IMR-90 (cell line): ENCODE measurements around the gene TRAPPC4. TPM values are rescaled to one million over a fixed set of nuclear protein-coding genes. Genes with fewer than 3 reads are reported as not detected.

Experiments used
- ATAC-seq: fragments of 200-7000 bp; cut with Tn5 transposase; 2 replicates; pipeline ENCODE4 v1.9.1; 2020; ENCODE audit warnings: low read depth, mild to moderate bottlenecking, moderate library complexity
- BruUV-seq: library from RNA; stranded (reverse); fragments of 400-500 nt; replicated peaks from 2 replicates; lab custom pipeline; 2021; lab: Mats Ljungman, UMichigan
- CTCF ChIA-PET: fragments of 300-600 bp; formaldehyde crosslinking; extraction: SDS; loops from one replicate; lab custom pipeline; 2021; ENCODE audit warnings: antibody characterized with exemption; lab: Yijun Ruan, JAX
- POLR2A ChIA-PET: fragments of 300-600 bp; sonication (Branson Sonifier 250); formaldehyde crosslinking; loops from one replicate; lab custom pipeline; 2022; ENCODE audit warnings: antibody characterized with exemption; ENCODE audit not compliant: unreplicated experiment; lab: Charles Lee
- DNase-seq: peaks from one replicate; pipeline ENCODE4 v3.0.0; 2013
- H2AFZ ChIP-seq: replicated peaks from 2 replicates; pipeline ENCODE3; 2013; ENCODE audit warnings: low read length, mild to moderate bottlenecking; ENCODE audit not compliant: poor library complexity
- H2AK5ac ChIP-seq: 2 replicates; pipeline ENCODE4 v1.6.1; 2013; ENCODE audit warnings: low read depth, low read length, inconsistent platforms
- H2AK9ac ChIP-seq: replicated peaks from 2 replicates; pipeline ENCODE3; 2013; ENCODE audit warnings: mild to moderate bottlenecking, low read depth, low read length, moderate library complexity; ENCODE audit not compliant: poor library complexity
- H2BK120ac ChIP-seq: 2 replicates; pipeline ENCODE4 v1.6.1; 2013; ENCODE audit warnings: low read depth, low read length, inconsistent platforms
- H2BK15ac ChIP-seq: 3 replicates; pipeline ENCODE4 v1.6.1; 2013; ENCODE audit warnings: low read depth, low read length, inconsistent platforms
- H2BK20ac ChIP-seq: 2 replicates; pipeline ENCODE4 v1.6.1; 2013; ENCODE audit warnings: low read depth, mild to moderate bottlenecking, inconsistent platforms, low read length, moderate library complexity
- H2BK5ac ChIP-seq: 2 replicates; pipeline ENCODE4 v1.6.1; 2013; ENCODE audit warnings: mild to moderate bottlenecking, low read depth, low read length, inconsistent platforms; ENCODE audit not compliant: poor library complexity, severe bottlenecking
- H3K14ac ChIP-seq: replicated peaks from 2 replicates; pipeline ENCODE4 v1.6.1; 2013; ENCODE audit warnings: low read depth, low read length, inconsistent platforms
- H3K18ac ChIP-seq: 2 replicates; pipeline ENCODE4 v1.6.1; 2013; ENCODE audit warnings: low read depth, low read length, control low read depth
- H3K23ac ChIP-seq: 2 replicates; pipeline ENCODE4 v1.6.1; 2013; ENCODE audit warnings: low read depth, low read length, inconsistent platforms
- H3K27ac ChIP-seq: 2 replicates; pipeline ENCODE4 v1.5.1; 2013; ENCODE audit warnings: mild to moderate bottlenecking, control low read depth, low read length; ENCODE audit not compliant: insufficient read depth
- H3K27me3 ChIP-seq: 2 replicates; pipeline ENCODE4 v1.6.1; 2013; ENCODE audit warnings: low read length; ENCODE audit not compliant: control insufficient read depth, insufficient read depth
- H3K36me3 ChIP-seq: 2 replicates; pipeline ENCODE4 v1.6.1; 2013; ENCODE audit warnings: low read length, mixed read lengths; ENCODE audit not compliant: control insufficient read depth, insufficient read depth
- H3K4ac ChIP-seq: 2 replicates; pipeline ENCODE4 v1.6.1; 2013; ENCODE audit warnings: low read depth, low read length, inconsistent platforms
- H3K4me1 ChIP-seq: 2 replicates; pipeline ENCODE4 v1.6.1; 2013; ENCODE audit warnings: low read length, mixed read lengths; ENCODE audit not compliant: control insufficient read depth, insufficient read depth
- H3K4me2 ChIP-seq: 2 replicates; pipeline ENCODE4 v1.6.1; 2013; ENCODE audit warnings: low read depth, mild to moderate bottlenecking, control low read depth, low read length, moderate library complexity
- H3K4me3 ChIP-seq: 2 replicates; pipeline ENCODE4 v1.5.1; 2013; ENCODE audit warnings: low read depth, mild to moderate bottlenecking, control low read depth, low read length, moderate library complexity; ENCODE audit not compliant: insufficient read depth
- H3K56ac ChIP-seq: 2 replicates; pipeline ENCODE4 v1.6.1; 2013; ENCODE audit warnings: low read length, inconsistent platforms; ENCODE audit not compliant: insufficient read depth; ENCODE audit errors: extremely low read depth
- H3K79me1 ChIP-seq, 2 experiments: 2 replicates each; pipeline ENCODE4 v1.6.1; 2013; ENCODE audit warnings: low read length in 2 of 2, inconsistent platforms in 1 of 2, low read depth in 1 of 2
- H3K9ac ChIP-seq: 2 replicates; pipeline ENCODE4 v1.6.1; 2013; ENCODE audit warnings: low read depth, low read length, control low read depth
- H3K9me1 ChIP-seq: 2 replicates; pipeline ENCODE4 v1.6.1; 2013; ENCODE audit warnings: low read length, inconsistent platforms; ENCODE audit not compliant: insufficient read depth
- H3K9me3 ChIP-seq: 2 replicates; pipeline ENCODE4 v1.6.1; 2013; ENCODE audit warnings: low read length; ENCODE audit not compliant: control insufficient read depth, insufficient read depth
- H4K20me1 ChIP-seq: 2 replicates; pipeline ENCODE4 v1.6.1; 2013; ENCODE audit warnings: low read length, inconsistent platforms; ENCODE audit not compliant: insufficient read depth
- H4K5ac ChIP-seq: 2 replicates; pipeline ENCODE4 v1.6.1; 2013; ENCODE audit warnings: mild to moderate bottlenecking, low read depth, low read length, control low read depth
- H4K8ac ChIP-seq, 2 experiments: 2 replicates each; pipeline ENCODE4 v1.6.1; 2013; ENCODE audit warnings: low read depth in 2 of 2, low read length in 2 of 2, control low read depth in 1 of 2, inconsistent platforms in 1 of 2
- H4K91ac ChIP-seq: 2 replicates; pipeline ENCODE4 v1.6.1; 2013; ENCODE audit warnings: low read depth, low read length, inconsistent platforms; ENCODE audit not compliant: insufficient read depth
- BHLHE40 ChIP-seq: fragments of 150-350 bp; IDR thresholded peaks from 2 replicates; pipeline ENCODE4 v1.6.1; 2016; ENCODE audit warnings: mild to moderate bottlenecking, low read depth, low read length
- CHD1 ChIP-seq: IDR thresholded peaks from 2 replicates; pipeline ENCODE4 v1.6.1; 2012; ENCODE audit warnings: low read depth, low read length, improper control_type of control experiment
- ELK1 ChIP-seq: fragments of 150-350 bp; IDR thresholded peaks from 2 replicates; pipeline ENCODE4 v1.6.1; 2016; ENCODE audit warnings: low read depth, mild to moderate bottlenecking, low read length, moderate library complexity, borderline replicate concordance
- FOS ChIP-seq: fragments of 150-350 bp; IDR thresholded peaks from 2 replicates; pipeline ENCODE4 v1.6.1; 2016; ENCODE audit warnings: low read depth, low read length
- MAFK ChIP-seq: IDR thresholded peaks from 2 replicates; pipeline ENCODE4 v1.6.1; 2012; ENCODE audit warnings: low read depth, low read length, improper control_type of control experiment
- MAZ ChIP-seq: IDR thresholded peaks from 2 replicates; pipeline ENCODE4 v1.6.1; 2012; ENCODE audit warnings: low read depth, mild to moderate bottlenecking, low read length, improper control_type of control experiment, moderate library complexity, borderline replicate concordance
- NFE2L2 ChIP-seq: fragments of 150-350 bp; IDR thresholded peaks from 2 replicates; pipeline ENCODE4 v1.6.1; 2016; ENCODE audit warnings: low read depth, mild to moderate bottlenecking, low read length
- POLR2A ChIP-seq: IDR thresholded peaks from 2 replicates; pipeline ENCODE4 v1.6.1; 2012; ENCODE audit warnings: mild to moderate bottlenecking, low read depth, low read length
- RAD21 ChIP-seq: IDR thresholded peaks from 2 replicates; pipeline ENCODE4 v1.6.1; 2012; ENCODE audit warnings: low read length, improper control_type of control experiment
- RCOR1 ChIP-seq: IDR thresholded peaks from 2 replicates; pipeline ENCODE4 v1.6.1; 2012; ENCODE audit warnings: mild to moderate bottlenecking, low read length, improper control_type of control experiment; ENCODE audit not compliant: insufficient replicate concordance
- SMC3 ChIP-seq: fragments of 150-350 bp; IDR thresholded peaks from 2 replicates; pipeline ENCODE4 v1.6.1; 2016; ENCODE audit warnings: low read depth, mild to moderate bottlenecking, antibody characterized with exemption, low read length, moderate library complexity
- WGBS, 2 experiments: methylation state at CpG; one replicate each; pipeline versions ENCODE4 v1.1.5 to v1.1.7; 2013; ENCODE audit warnings: missing lambda C conversion rate in 2 of 2; ENCODE audit not compliant: insufficient read length in 1 of 2; ENCODE audit errors: extremely low coverage in 2 of 2; 5-methylcytosine and 5-hydroxymethylcytosine counted together
- dilution Hi-C: fragments of 300-500 bp; cut with HindIII; formaldehyde crosslinking; loops from one replicate; pipeline ENCODE4 v1.14.3; 2018; ENCODE audit warnings: low sequenced_read_pairs; ENCODE audit not compliant: unreplicated experiment
- in situ Hi-C: fragments of 300-500 bp; cut with MboI; formaldehyde crosslinking; loops from 3 replicates; pipeline ENCODE4 v1.14.3; 2019; ENCODE audit warnings: low sequenced_read_pairs, inconsistent platforms, mixed read lengths
- intact Hi-C: fragments of 100-400 bp; cut with micrococcal nuclease; formaldehyde crosslinking; loops from 2 replicates; pipeline ENCODE4 v1.10.0; 2022
- polyA plus RNA-seq, 3 experiments: library from polyadenylated mRNA; depleted of rRNA; stranded (reverse); fragments of >200 nt; gene quantifications; 2 replicates each; pipeline ENCODE4 v1.2.3, GENCODE V29; 2012; ENCODE audit warnings: low replicate concordance in 1 of 3
- total RNA-seq: library from RNA; depleted of rRNA; stranded (reverse); fragments of >200 nt; gene quantifications from 2 replicates; pipeline ENCODE4 v1.2.3, GENCODE V29; 2012
- TF ChIP-seq, protein P1 (sequence below): conservative IDR thresholded peaks from 2 replicates; pipeline ENCODE4 v1.5.1; 2012; ENCODE audit warnings: mild to moderate bottlenecking, low read depth, low read length, improper control_type of control experiment

Gene TRAPPC4
- total and polyA plus RNA-seq, 2 of the 4 experiments (the other 2 are of a cell fraction) = 102 to 162 TPM

- in situ Hi-C loops = no loop called here
- no peak within 1 kb of the TSS for H3K4me3 ChIP-seq
- no peak within 1 kb of the TSS for H3K9ac ChIP-seq
- TF ChIP-seq MAZ (no peak), RCOR1 (no peak), NFE2L2 (no peak), CHD1 (no peak), MAFK (no peak), BHLHE40 (no peak), SMC3 (no peak), ELK1 (no peak), POLR2A (no peak), FOS (no peak), RAD21 (no peak)
- TF ChIP-seq, protein P1, sequence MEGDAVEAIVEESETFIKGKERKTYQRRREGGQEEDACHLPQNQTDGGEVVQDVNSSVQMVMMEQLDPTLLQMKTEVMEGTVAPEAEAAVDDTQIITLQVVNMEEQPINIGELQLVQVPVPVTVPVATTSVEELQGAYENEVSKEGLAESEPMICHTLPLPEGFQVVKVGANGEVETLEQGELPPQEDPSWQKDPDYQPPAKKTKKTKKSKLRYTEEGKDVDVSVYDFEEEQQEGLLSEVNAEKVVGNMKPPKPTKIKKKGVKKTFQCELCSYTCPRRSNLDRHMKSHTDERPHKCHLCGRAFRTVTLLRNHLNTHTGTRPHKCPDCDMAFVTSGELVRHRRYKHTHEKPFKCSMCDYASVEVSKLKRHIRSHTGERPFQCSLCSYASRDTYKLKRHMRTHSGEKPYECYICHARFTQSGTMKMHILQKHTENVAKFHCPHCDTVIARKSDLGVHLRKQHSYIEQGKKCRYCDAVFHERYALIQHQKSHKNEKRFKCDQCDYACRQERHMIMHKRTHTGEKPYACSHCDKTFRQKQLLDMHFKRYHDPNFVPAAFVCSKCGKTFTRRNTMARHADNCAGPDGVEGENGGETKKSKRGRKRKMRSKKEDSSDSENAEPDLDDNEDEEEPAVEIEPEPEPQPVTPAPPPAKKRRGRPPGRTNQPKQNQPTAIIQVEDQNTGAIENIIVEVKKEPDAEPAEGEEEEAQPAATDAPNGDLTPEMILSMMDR = no peak
- H3K23ac ChIP-seq = no peak within 1 kb of the TSS
- peaks cover 29% of the 10 kb centered on the region for H3K27me3 ChIP-seq
- no peak within 1 kb of the TSS for H3K14ac ChIP-seq
- H3K27ac ChIP-seq = no peak within 1 kb of the TSS
- H3K18ac ChIP-seq = no peak within 1 kb of the TSS
- H2BK15ac ChIP-seq = no peak within 1 kb of the TSS
- H2AFZ ChIP-seq = no peak within 1 kb of the TSS
- H2BK5ac ChIP-seq = no peak within 1 kb of the TSS
- dilution Hi-C loops = no loop called here
- no peaks in the 10 kb centered on the region for H3K36me3 ChIP-seq
- POLR2A ChIA-PET = no interaction called here
- H3K79me1 ChIP-seq = no peaks in the 10 kb centered on the region
- H3K4me2 ChIP-seq = no peak within 1 kb of the TSS
- intact Hi-C loops = no loop called here
- no peak within 1 kb of the TSS for H4K91ac ChIP-seq
- no peaks in the 10 kb centered on the region; the same call in 1 of the 2 replicates for H3K9me3 ChIP-seq
- no peak within 1 kb of the TSS for H3K4ac ChIP-seq
- H4K8ac ChIP-seq = no peak within 1 kb of the TSS
- H2BK20ac ChIP-seq = no peak within 1 kb of the TSS
- no TSS peak for BruUV-seq
- H2AK5ac ChIP-seq = no peak within 1 kb of the TSS
- CTCF ChIA-PET = no interaction called here
- 35% methylated on average over 7 of the region's 33 CpGs; no CpG with 5 or more reads in 1 of the 2 experiments for WGBS, 2 experiments
- ATAC-seq = no peak
- H2BK120ac ChIP-seq = no peak within 1 kb of the TSS
- no peak for DNase-seq
- H2AK9ac ChIP-seq = no peak within 1 kb of the TSS
- H4K5ac ChIP-seq = no peak within 1 kb of the TSS
- H4K20me1 ChIP-seq = no peaks in the 10 kb centered on the region
- H3K56ac ChIP-seq = no peak within 1 kb of the TSS
- H3K4me1 ChIP-seq = no peaks in the 10 kb centered on the region
- no peaks in the 10 kb centered on the region for H3K9me1 ChIP-seq
These were observed 46.9 kb upstream of the TRAPPC4 start, which contains the start of gene FOXR1 for GRCh38 chr11:118971646-118972045. FOXR1 (plus strand) TSS chr11:118971761; CDS start chr11:118971932, 171 bp downstream.
